NCI-H460 (cell line): ENCODE data around the gene ENC1. TPM values are rescaled to one million over a fixed set of nuclear protein-coding genes. Genes with fewer than 3 reads are reported as not detected.

ENCODE experiments used
- DNase-seq: peaks from one replicate; pipeline ENCODE4 v3.0.0-alpha.2; 2016; ENCODE audit warnings: low read depth; ENCODE audit errors: extremely low read depth
- total RNA-seq: library from RNA; depleted of rRNA; stranded (reverse); fragments of >200 nt; shearing (Covaris generic); gene quantifications from 2 replicates; pipeline ENCODE4 v1.2.3, GENCODE V29; 2014

Gene ENC1
- total RNA-seq, 1 experiment from 2014 or later = 76.9 TPM

- DNase-seq = no peak
Measured at GRCh38 chr5:74616236-74617146, 24.0 kb downstream of the ENC1 start.

GRCh38 chr5:74613283-74613682 is 27.2 kb downstream of the ENC1 start:
- DNase-seq = no peak

- no peak for DNase-seq
Measured at GRCh38 chr5:74612045-74612444, 28.5 kb downstream of the ENC1 start.

- DNase-seq = no peak
Measured at GRCh38 chr5:74608736-74609601, 31.6 kb downstream of the ENC1 start.

GRCh38 chr5:74605759-74606158 is 34.8 kb downstream of the ENC1 start:
- DNase-seq = no peak

GRCh38 chr5:74603376-74603775 is 37.2 kb downstream of the ENC1 start:
- no peak for DNase-seq

GRCh38 chr5:74599148-74599547 is 41.4 kb downstream of the ENC1 start:
- no peak for DNase-seq

GRCh38 chr5:74598731-74599130 is 41.8 kb downstream of the ENC1 start:
- no peak for DNase-seq

- DNase-seq = no peak
Measured at GRCh38 chr5:74596927-74597326, 43.6 kb downstream of the ENC1 start.

- no peak for DNase-seq
Measured at GRCh38 chr5:74595143-74595925, 45.2 kb downstream of the ENC1 start.

- DNase-seq = no peak
Measured at GRCh38 chr5:74594137-74595040, 46.1 kb downstream of the ENC1 start.

- no peak for DNase-seq
Measured at GRCh38 chr5:74589204-74590056, 51.1 kb downstream of the ENC1 start.

GRCh38 chr5:74588415-74588814 is 52.1 kb downstream of the ENC1 start:
- no peak for DNase-seq

GRCh38 chr5:74587890-74588289 is 52.6 kb downstream of the ENC1 start:
- DNase-seq = no peak

- no peak for DNase-seq
Measured at GRCh38 chr5:74587300-74587699, 53.2 kb downstream of the ENC1 start.

- no peak for DNase-seq
Measured at GRCh38 chr5:74586856-74587255, 53.7 kb downstream of the ENC1 start.

GRCh38 chr5:74582853-74583252 is 57.7 kb downstream of the ENC1 start:
- no peak for DNase-seq

GRCh38 chr5:74581988-74582365 is 58.6 kb downstream of the ENC1 start:
- DNase-seq = no peak

GRCh38 chr5:74580729-74581109 is 59.8 kb downstream of the ENC1 start:
- DNase-seq = no peak
